ENCODE measurements around the gene ADCY9. TPM values are rescaled to one million over a fixed set of nuclear protein-coding genes. Genes with fewer than 3 reads are reported as not detected.
"Not testable (repeated sequence)": the region's sequence is repeated elsewhere in the genome, so short reads cannot be mapped to it uniquely, and the experiment has no call there.

ADCY9 gene
- total RNA-seq, 2 donors from 2014 or later = 1.2 to 3.3 TPM

GRCh38 chr16:3948378-3948995, 167.8 kb downstream of the ADCY9 start:
- Mint-ChIP-seq H3K4me3 (no peak overlapping the region), H3K36me3 (ENCODE audit: low read depth) (no peaks in the 10 kb centered on the region), H3K9me3 (peaks cover 3% of the 10 kb centered on the region), H3K4me1 (no peaks in the 10 kb centered on the region), H3K27ac (no peak overlapping the region), H3K27me3 (ENCODE audit: insufficient read depth) (no peaks in the 10 kb centered on the region)
- 96 to 97% methylated on average over 17 of the region's 17 CpGs for WGBS, 2 experiments (ENCODE audit: insufficient coverage in 1 of 2, insufficient read length in 1 of 2)
- Histone ChIP-seq H3K4me3 (ENCODE audit: low read length) (no peak overlapping the region), H3K36me3 (ENCODE audit: control insufficient read depth, insufficient read depth, low read length) (no peaks in the 10 kb centered on the region), H3K9me3 (ENCODE audit: control insufficient read depth, low read length) (peaks cover 3% of the 10 kb centered on the region), H3K27me3 (ENCODE audit: control insufficient read depth, insufficient read depth, low read length, poor library complexity, severe bottlenecking) (no peaks in the 10 kb centered on the region), H3K27ac (ENCODE audit: low read depth, low read length) (no peak overlapping the region), H3K9ac (ENCODE audit: extremely low read depth, low read length, poor library complexity, severe bottlenecking) (no peak overlapping the region), H3K4me1 (ENCODE audit: control insufficient read depth, insufficient read depth, low read length) (no peaks in the 10 kb centered on the region)
- peak; percentile 14 for DNase-seq
- TF ChIP-seq CTCF (conservative IDR thresholded peaks at IDR 0.05) = no peak

GRCh38 chr16:3946604-3947180, 169.6 kb downstream of the ADCY9 start:
- 87 to 89% methylated on average over 12 to 20 of the region's 20 CpGs for WGBS, 2 experiments (ENCODE audit: insufficient coverage in 1 of 2, insufficient read length in 1 of 2)
- no peaks in the 10 kb centered on the region for H3K36me3 ChIP-seq (ENCODE audit: control insufficient read depth, insufficient read depth, low read length)
- no peak overlapping the region for H3K9ac ChIP-seq (ENCODE audit: extremely low read depth, low read length, poor library complexity, severe bottlenecking)
- Mint-ChIP-seq H3K4me3 (no peak overlapping the region), H3K36me3 (ENCODE audit: low read depth) (no peaks in the 10 kb centered on the region), H3K27ac (no peak overlapping the region), H3K4me1 (no peaks in the 10 kb centered on the region), H3K9me3 (peaks cover 18% of the 10 kb centered on the region), H3K27me3 (ENCODE audit: insufficient read depth) (no peaks in the 10 kb centered on the region)
- peaks cover 6% of the 10 kb centered on the region for H3K9me3 ChIP-seq (ENCODE audit: control insufficient read depth, low read length)
- no peak for TF ChIP-seq CTCF (conservative IDR thresholded peaks at IDR 0.05)
- no peaks in the 10 kb centered on the region for H3K4me1 ChIP-seq (ENCODE audit: control insufficient read depth, insufficient read depth, low read length)
- H3K27me3 ChIP-seq (ENCODE audit: control insufficient read depth, insufficient read depth, low read length, poor library complexity, severe bottlenecking) = no peaks in the 10 kb centered on the region
- no peak overlapping the region for H3K27ac ChIP-seq (ENCODE audit: low read depth, low read length)
- H3K4me3 ChIP-seq (ENCODE audit: low read length) = no peak overlapping the region
- peak; percentile 42 for DNase-seq

GRCh38 chr16:3945751-3946603, 170.3 kb downstream of the ADCY9 start:
- peaks cover 20% of the 10 kb centered on the region for H3K9me3 Mint-ChIP-seq
- Histone ChIP-seq H3K27me3 (ENCODE audit: control insufficient read depth, insufficient read depth, low read length, poor library complexity, severe bottlenecking) (no peaks in the 10 kb centered on the region), H3K27ac (ENCODE audit: low read depth, low read length) (no peak overlapping the region), H3K4me1 (ENCODE audit: control insufficient read depth, insufficient read depth, low read length) (no peaks in the 10 kb centered on the region), H3K9me3 (ENCODE audit: control insufficient read depth, low read length) (peaks cover 6% of the 10 kb centered on the region), H3K36me3 (ENCODE audit: control insufficient read depth, insufficient read depth, low read length) (no peaks in the 10 kb centered on the region), H3K9ac (ENCODE audit: extremely low read depth, low read length, poor library complexity, severe bottlenecking) (no peak overlapping the region), H3K4me3 (ENCODE audit: low read length) (no peak overlapping the region)
- WGBS, 2 experiments (ENCODE audit: insufficient coverage in 1 of 2, insufficient read length in 1 of 2) = 84 to 87% methylated on average over 10 to 11 of the region's 11 CpGs
- DNase-seq = peak; percentile 41
- no peaks in the 10 kb centered on the region for H3K27me3 Mint-ChIP-seq (ENCODE audit: insufficient read depth)
- no peak overlapping the region for H3K27ac Mint-ChIP-seq
- no peaks in the 10 kb centered on the region for H3K36me3 Mint-ChIP-seq (ENCODE audit: low read depth)
- no peak overlapping the region for H3K4me3 Mint-ChIP-seq
- no peaks in the 10 kb centered on the region for H3K4me1 Mint-ChIP-seq
- no peak for TF ChIP-seq CTCF (conservative IDR thresholded peaks at IDR 0.05)

GRCh38 chr16:3944457-3944856, 171.8 kb downstream of the ADCY9 start:
- not testable (repeated sequence) for DNase-seq; H3K27me3 Mint-ChIP-seq (ENCODE audit: insufficient read depth); H3K4me3 ChIP-seq (ENCODE audit: low read length); H3K9me3 ChIP-seq (ENCODE audit: control insufficient read depth, low read length); H3K27me3 ChIP-seq (ENCODE audit: control insufficient read depth, insufficient read depth, low read length, poor library complexity, severe bottlenecking); H3K36me3 ChIP-seq (ENCODE audit: control insufficient read depth, insufficient read depth, low read length); H3K36me3 Mint-ChIP-seq (ENCODE audit: low read depth); H3K4me1 Mint-ChIP-seq; H3K27ac Mint-ChIP-seq; H3K4me3 Mint-ChIP-seq; H3K27ac ChIP-seq (ENCODE audit: low read depth, low read length); H3K9ac ChIP-seq (ENCODE audit: extremely low read depth, low read length, poor library complexity, severe bottlenecking); H3K4me1 ChIP-seq (ENCODE audit: control insufficient read depth, insufficient read depth, low read length)
- WGBS, 2 experiments (ENCODE audit: insufficient coverage in 1 of 2, insufficient read length in 1 of 2) = 97% methylated on average over 2 of the region's 2 CpGs; no CpG with 5 or more reads in 1 of the 2 experiments
- H3K9me3 Mint-ChIP-seq = peaks cover 20% of the 10 kb centered on the region

GRCh38 chr16:3942146-3942545, 174.1 kb downstream of the ADCY9 start:
- not testable (repeated sequence) for H3K36me3 Mint-ChIP-seq (ENCODE audit: low read depth); H3K27ac Mint-ChIP-seq; H3K27me3 Mint-ChIP-seq (ENCODE audit: insufficient read depth); H3K4me3 Mint-ChIP-seq; H3K9ac ChIP-seq (ENCODE audit: extremely low read depth, low read length, poor library complexity, severe bottlenecking); H3K4me1 ChIP-seq (ENCODE audit: control insufficient read depth, insufficient read depth, low read length); H3K4me1 Mint-ChIP-seq; H3K27ac ChIP-seq (ENCODE audit: low read depth, low read length); H3K4me3 ChIP-seq (ENCODE audit: low read length); H3K9me3 ChIP-seq (ENCODE audit: control insufficient read depth, low read length); H3K27me3 ChIP-seq (ENCODE audit: control insufficient read depth, insufficient read depth, low read length, poor library complexity, severe bottlenecking); DNase-seq; H3K36me3 ChIP-seq (ENCODE audit: control insufficient read depth, insufficient read depth, low read length)
- peaks cover 20% of the 10 kb centered on the region for H3K9me3 Mint-ChIP-seq
- WGBS, 2 experiments (ENCODE audit: insufficient coverage in 1 of 2, insufficient read length in 1 of 2) = 89% methylated on average over 2 of the region's 4 CpGs; no CpG with 5 or more reads in 1 of the 2 experiments

Data from endodermal cell (in vitro differentiated cells).